Endothelial cell of umbilical vein (primary cell): ENCODE measurements around the gene SLC27A6. TPM values are rescaled to one million over a fixed set of nuclear protein-coding genes. Genes with fewer than 3 reads are reported as not detected.

Experiments
- BruUV-seq: library from RNA; stranded (reverse); fragments of 400-500 nt; replicated peaks from 2 replicates; lab custom pipeline; 2021; lab: Mats Ljungman, UMichigan
- CTCF ChIA-PET: fragments of 300-600, 350-600 bp; sonication (Branson Sonifier 250); formaldehyde crosslinking; loops from one replicate; lab custom pipeline; 2021; ENCODE audit warnings: antibody characterized with exemption, inconsistent platforms; lab: Charles Lee
- POLR2A ChIA-PET: fragments of 300-600, 350-600 bp; sonication (Branson Sonifier 250); formaldehyde crosslinking; loops from one replicate; lab custom pipeline; 2021; ENCODE audit warnings: antibody characterized with exemption, inconsistent platforms; lab: Charles Lee
- DNase-seq: peaks from one replicate; pipeline ENCODE4 v3.0.0-alpha.2; 2011; ENCODE audit warnings: low read depth, low spot score
- FAIRE-seq: peaks from 2 replicates; lab custom pipeline; 2011; peaks lifted over from hg19 to GRCh38; lab: Jason Lieb, UNC
- H2AFZ ChIP-seq: 2 replicates; pipeline ENCODE4 v1.6.0; 2012; ENCODE audit warnings: low read depth, low read length, control low read depth, inconsistent platforms
- H3K27ac ChIP-seq: 2 replicates; pipeline ENCODE4 v1.5.1; 2011; ENCODE audit warnings: low read depth, mild to moderate bottlenecking, control low read depth, low read length, moderate library complexity; ENCODE audit not compliant: insufficient read depth
- H3K27me3 ChIP-seq, 2 experiments: 2 replicates each; pipeline versions ENCODE4 v1.6.0 to v1.6.1; 2011; ENCODE audit warnings: low read length in 2 of 2, mixed read lengths in 1 of 2; ENCODE audit not compliant: control insufficient read depth in 2 of 2, insufficient read depth in 2 of 2
- H3K36me3 ChIP-seq, 2 experiments: 2 replicates in 1 of 2; 3 replicates in 1 of 2; pipeline ENCODE4 v1.5.1; 2011; ENCODE audit warnings: low read length in 2 of 2, mild to moderate bottlenecking in 1 of 2, moderate library complexity in 1 of 2; ENCODE audit not compliant: control insufficient read depth in 2 of 2, insufficient read depth in 2 of 2; ENCODE audit errors: extremely low read depth in 1 of 2
- H3K4me1 ChIP-seq: 3 replicates; pipeline ENCODE4 v1.5.1; 2011; ENCODE audit warnings: mild to moderate bottlenecking, low read length; ENCODE audit not compliant: control insufficient read depth, insufficient read depth; ENCODE audit errors: extremely low read depth
- H3K4me2 ChIP-seq: 2 replicates; pipeline ENCODE4 v1.6.1; 2011; ENCODE audit warnings: low read length, control low read depth, mixed read lengths; ENCODE audit not compliant: insufficient read depth
- H3K4me3 ChIP-seq, 3 experiments: fragments of 200-600 bp in 1 of 3; sonication (generic), shearing (Covaris generic) in 1 of 3; replicated peaks in 1 of 3; 2 replicates each; pipeline ENCODE4 v1.5.1; 2011 to 2016; ENCODE audit warnings: control low read depth in 3 of 3, low read length in 3 of 3, mild to moderate bottlenecking in 2 of 3, inconsistent platforms in 1 of 3, low read depth in 1 of 3, moderate library complexity in 1 of 3; ENCODE audit not compliant: insufficient read depth in 1 of 3
- H3K79me2 ChIP-seq: 2 replicates; pipeline ENCODE4 v1.6.0; 2012; ENCODE audit warnings: low read length, inconsistent platforms; ENCODE audit not compliant: control insufficient read depth, insufficient read depth
- H3K9ac ChIP-seq: replicated peaks from 2 replicates; pipeline ENCODE3; 2011; ENCODE audit warnings: low read length, control low read depth; ENCODE audit not compliant: insufficient read depth; ENCODE audit errors: extremely low read depth
- H3K9me1 ChIP-seq: replicated peaks from 3 replicates; pipeline ENCODE4 v1.6.0; 2011; ENCODE audit warnings: mild to moderate bottlenecking, low read length; ENCODE audit not compliant: control insufficient read depth, insufficient read depth; ENCODE audit errors: extremely low read depth
- H3K9me3 ChIP-seq: replicated peaks from 2 replicates; pipeline ENCODE4 v1.5.1; 2012; ENCODE audit warnings: low read length, inconsistent platforms; ENCODE audit not compliant: control insufficient read depth, insufficient read depth
- H4K20me1 ChIP-seq: replicated peaks from 2 replicates; pipeline ENCODE3; 2011; ENCODE audit warnings: mild to moderate bottlenecking, low read length; ENCODE audit not compliant: control insufficient read depth, insufficient read depth; ENCODE audit errors: extremely low read depth
- EZH2 ChIP-seq: IDR thresholded peaks from 2 replicates; pipeline ENCODE4 v1.6.1; 2012; ENCODE audit warnings: borderline replicate concordance, low read depth, mild to moderate bottlenecking, moderate library complexity, low read length, inconsistent platforms; ENCODE audit not compliant: severe bottlenecking
- FOS ChIP-seq: IDR thresholded peaks from 2 replicates; pipeline ENCODE4 v1.6.1; 2011; ENCODE audit warnings: mild to moderate bottlenecking, low read length, moderate library complexity, borderline replicate concordance; ENCODE audit not compliant: insufficient read depth
- GATA2 ChIP-seq: IDR thresholded peaks from 2 replicates; pipeline ENCODE4 v1.7.0; 2011; ENCODE audit warnings: low read depth, mild to moderate bottlenecking, moderate library complexity, mixed read lengths, low read length; ENCODE audit not compliant: insufficient read length, insufficient read depth
- JUN ChIP-seq: IDR thresholded peaks from 2 replicates; pipeline ENCODE4 v1.6.1; 2011; ENCODE audit warnings: borderline replicate concordance, low read depth; ENCODE audit not compliant: insufficient read length, insufficient read depth
- MAX ChIP-seq: IDR thresholded peaks from 2 replicates; pipeline ENCODE4 v1.6.1; 2011; ENCODE audit not compliant: insufficient read depth, insufficient read length
- MYC ChIP-seq: IDR thresholded peaks from one replicate; pipeline ENCODE4 v1.6.1; 2011; ENCODE audit warnings: mild to moderate bottlenecking, low read depth, low read length
- POLR2A ChIP-seq: IDR thresholded peaks from 2 replicates; pipeline ENCODE4 v1.6.1; 2012; ENCODE audit warnings: low read depth, mild to moderate bottlenecking, control low read depth, low read length
- POLR2AphosphoS5 ChIP-seq: IDR thresholded peaks from 2 replicates; pipeline ENCODE4 v1.6.1; 2012; ENCODE audit warnings: low read depth, mild to moderate bottlenecking, control low read depth, low read length, moderate library complexity; ENCODE audit not compliant: insufficient read depth
- dilution Hi-C: fragments of 300-500 bp; cut with MboI; formaldehyde crosslinking; loops from one replicate; pipeline ENCODE4 v1.15.0; 2019; ENCODE audit warnings: low sequenced_read_pairs; ENCODE audit not compliant: extremely low pct_ligation_motif_present
- intact Hi-C: fragments of 100-400 bp; cut with micrococcal nuclease; formaldehyde crosslinking; loops from one replicate; pipeline ENCODE4 v1.10.0; 2022
- polyA plus RNA-seq, 4 experiments: library from polyadenylated mRNA; depleted of rRNA in 3 of 4; stranded (reverse) in 3 of 4; unstranded in 1 of 4; fragments of >200 nt; gene quantifications; 2 replicates each; pipeline versions ENCODE4 v1.2.1 to v1.2.3, GENCODE V29; 2011 to 2012; ENCODE audit warnings: missing spikeins in 1 of 4
- total RNA-seq: library from RNA; stranded (reverse); gene quantifications from 2 replicates; pipeline ENCODE4 v1.2.3, GENCODE V29; 2021
- TF ChIP-seq, protein P1 (sequence below), 2 donors: IDR thresholded peaks; 1 replicate in 1 of 2; 2 replicates in 1 of 2; pipeline ENCODE4 v1.5.1; 2011; ENCODE audit warnings: low read length in 2 of 2, mild to moderate bottlenecking in 2 of 2, moderate library complexity in 2 of 2, control low read depth in 1 of 2, inconsistent platforms in 1 of 2, low read depth in 1 of 2; ENCODE audit not compliant: insufficient read depth in 1 of 2; ENCODE audit errors: extremely low read depth in 1 of 2

Gene SLC27A6
- total and polyA plus RNA-seq, 2 donors (not counting 3 experiments of a cell fraction or from before 2014, with no cell fraction given), result 0.10 TPM; not detected in 1

- Histone ChIP-seq H3K27ac (no peak overlapping the region), H3K4me2 (no peak overlapping the region), H3K79me2 (no peaks in the 10 kb centered on the region), H3K9ac (no peak overlapping the region), H4K20me1 (no peaks in the 10 kb centered on the region), H3K36me3 (no peaks in the 10 kb centered on the region), H3K4me3 (no peak overlapping the region), H3K27me3 (peaks cover 0 to 1% of the 10 kb centered on the region in 2 experiments), H3K4me1 (no peaks in the 10 kb centered on the region), H2AFZ (no peak overlapping the region), H3K9me1 (no peaks in the 10 kb centered on the region), H3K9me3 (no peaks in the 10 kb centered on the region)
- dilution Hi-C loops (no loop called here), intact Hi-C loops (no loop called here)
- no TSS peak for BruUV-seq
- ChIA-PET CTCF (no interaction called here), POLR2A (no interaction called here)
- DNase-seq, result no peak
- no peak for FAIRE-seq
- TF ChIP-seq EZH2 (no peak), POLR2A (no peak), GATA2 (no peak), MYC (no peak), POLR2AphosphoS5 (no peak), MAX (no peak), JUN (no peak), FOS (no peak)
- TF ChIP-seq, protein P1, sequence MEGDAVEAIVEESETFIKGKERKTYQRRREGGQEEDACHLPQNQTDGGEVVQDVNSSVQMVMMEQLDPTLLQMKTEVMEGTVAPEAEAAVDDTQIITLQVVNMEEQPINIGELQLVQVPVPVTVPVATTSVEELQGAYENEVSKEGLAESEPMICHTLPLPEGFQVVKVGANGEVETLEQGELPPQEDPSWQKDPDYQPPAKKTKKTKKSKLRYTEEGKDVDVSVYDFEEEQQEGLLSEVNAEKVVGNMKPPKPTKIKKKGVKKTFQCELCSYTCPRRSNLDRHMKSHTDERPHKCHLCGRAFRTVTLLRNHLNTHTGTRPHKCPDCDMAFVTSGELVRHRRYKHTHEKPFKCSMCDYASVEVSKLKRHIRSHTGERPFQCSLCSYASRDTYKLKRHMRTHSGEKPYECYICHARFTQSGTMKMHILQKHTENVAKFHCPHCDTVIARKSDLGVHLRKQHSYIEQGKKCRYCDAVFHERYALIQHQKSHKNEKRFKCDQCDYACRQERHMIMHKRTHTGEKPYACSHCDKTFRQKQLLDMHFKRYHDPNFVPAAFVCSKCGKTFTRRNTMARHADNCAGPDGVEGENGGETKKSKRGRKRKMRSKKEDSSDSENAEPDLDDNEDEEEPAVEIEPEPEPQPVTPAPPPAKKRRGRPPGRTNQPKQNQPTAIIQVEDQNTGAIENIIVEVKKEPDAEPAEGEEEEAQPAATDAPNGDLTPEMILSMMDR (IDR thresholded peaks at IDR 0.05; ENCODE audit: extremely low read depth in 1 of 2, insufficient read depth in 1 of 2, low read depth in 1 of 2, low read length in 2 of 2), result no peak
Observed at GRCh38 chr5:128979761-128980160, 14.5 kb downstream of the SLC27A6 start.
